ENCODE results near the gene POTEB3.
"Not testable (repeated sequence)": the region's sequence is repeated elsewhere in the genome, so short reads cannot be mapped to it uniquely, and the experiment has no call there.

DNA sequence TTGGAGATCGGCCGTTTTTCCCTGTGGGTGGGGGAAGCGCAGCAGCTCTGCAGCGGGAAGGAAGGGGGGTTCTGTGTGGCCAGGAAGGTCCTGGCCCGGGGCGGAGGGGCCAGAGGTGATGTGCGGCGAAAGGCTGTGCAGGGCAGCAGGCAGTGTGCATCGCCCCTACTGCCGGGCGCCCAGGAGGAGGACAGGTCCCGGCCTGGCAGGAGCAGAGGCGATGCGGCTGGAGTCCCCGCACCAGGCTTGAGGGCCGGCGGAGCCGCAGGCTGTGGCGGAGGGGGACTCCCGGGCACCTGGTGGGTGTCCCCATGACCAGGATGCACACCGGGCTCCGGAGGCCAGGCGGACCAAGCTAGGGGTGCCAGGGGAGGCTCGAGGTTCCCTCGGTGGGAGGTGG lies 54.3 kb downstream of the POTEB3 start:
- TF ChIP-seq, protein P1, sequence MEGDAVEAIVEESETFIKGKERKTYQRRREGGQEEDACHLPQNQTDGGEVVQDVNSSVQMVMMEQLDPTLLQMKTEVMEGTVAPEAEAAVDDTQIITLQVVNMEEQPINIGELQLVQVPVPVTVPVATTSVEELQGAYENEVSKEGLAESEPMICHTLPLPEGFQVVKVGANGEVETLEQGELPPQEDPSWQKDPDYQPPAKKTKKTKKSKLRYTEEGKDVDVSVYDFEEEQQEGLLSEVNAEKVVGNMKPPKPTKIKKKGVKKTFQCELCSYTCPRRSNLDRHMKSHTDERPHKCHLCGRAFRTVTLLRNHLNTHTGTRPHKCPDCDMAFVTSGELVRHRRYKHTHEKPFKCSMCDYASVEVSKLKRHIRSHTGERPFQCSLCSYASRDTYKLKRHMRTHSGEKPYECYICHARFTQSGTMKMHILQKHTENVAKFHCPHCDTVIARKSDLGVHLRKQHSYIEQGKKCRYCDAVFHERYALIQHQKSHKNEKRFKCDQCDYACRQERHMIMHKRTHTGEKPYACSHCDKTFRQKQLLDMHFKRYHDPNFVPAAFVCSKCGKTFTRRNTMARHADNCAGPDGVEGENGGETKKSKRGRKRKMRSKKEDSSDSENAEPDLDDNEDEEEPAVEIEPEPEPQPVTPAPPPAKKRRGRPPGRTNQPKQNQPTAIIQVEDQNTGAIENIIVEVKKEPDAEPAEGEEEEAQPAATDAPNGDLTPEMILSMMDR (IDR thresholded peaks at IDR 0.05): not testable (repeated sequence)
- not testable (repeated sequence) for TF ChIP-seq EP300, POLR2A, POLR2AphosphoS5 (IDR thresholded peaks at IDR 0.05)
